Body of pancreas (tissue), 4 donors: ENCODE results near the gene NOX4. TPM values are rescaled to one million over a fixed set of nuclear protein-coding genes. Genes with fewer than 3 reads are reported as not detected.
"Not testable (repeated sequence)": the region's sequence is repeated elsewhere in the genome, so short reads cannot be mapped to it uniquely, and the experiment has no call there.

Experiments
- ATAC-seq: fragments of 150-250 bp; one replicate; pipeline ENCODE4 v1.9.1; 2016
- DNase-seq, 4 donors: peaks; one replicate each; pipeline ENCODE4 v3.0.0-alpha.2; 2019
- H3K27ac ChIP-seq, 4 donors: fragments of 200-600 bp; sonication (generic); 1 replicate in 3 of 4; 2 replicates in 1 of 4; pipeline versions ENCODE4 v1.5.1 to v1.6.1; 2016 to 2019; ENCODE audit warnings: mild to moderate bottlenecking in 1 of 4, mixed read lengths in 1 of 4, moderate library complexity in 1 of 4
- H3K27me3 ChIP-seq, 2 donors: fragments of 200-600 bp; sonication (generic); one replicate each; pipeline ENCODE4 v1.6.0; 2016; ENCODE audit warnings: mild to moderate bottlenecking in 1 of 2
- H3K36me3 ChIP-seq, 2 donors: fragments of 200-600 bp; sonication (generic); replicated peaks in 1 of 2; 2 replicates each; pipeline ENCODE4 v1.5.1; 2016; ENCODE audit warnings: low read depth in 2 of 2; ENCODE audit not compliant: insufficient read depth in 1 of 2
- H3K4me1 ChIP-seq: fragments of 200-600 bp; sonication (generic); one replicate; pipeline ENCODE4 v1.6.0; 2016
- H3K4me3 ChIP-seq, 2 donors: fragments of 200-600 bp; sonication (generic); 1 replicate in 1 of 2; 2 replicates in 1 of 2; pipeline ENCODE4 v1.5.1; 2016 to 2019
- H3K9me3 ChIP-seq, 3 donors: fragments of 200-600 bp; sonication (generic); 1 replicate in 2 of 3; 2 replicates in 1 of 3; pipeline ENCODE4 v1.5.1; 2016
- CTCF ChIP-seq, 7 experiments: fragments of 450-650 bp in 4 of 7; fragments of 200-600 bp in 3 of 7; sonication (generic) in 3 of 7; IDR thresholded peaks; one replicate each; pipeline ENCODE4 v1.5.1; 2016 to 2019; ENCODE audit warnings: antibody characterized with exemption in 7 of 7
- POLR2A ChIP-seq, 3 donors: fragments of 450-650 bp; IDR thresholded peaks; one replicate each; pipeline ENCODE4 v1.6.1; 2016; ENCODE audit warnings: antibody characterized with exemption in 3 of 3, mild to moderate bottlenecking in 2 of 3
- WGBS, 2 donors: methylation state at CpG; one replicate each; pipeline ENCODE4 v1.1.5; 2017; 5-methylcytosine and 5-hydroxymethylcytosine counted together
- intact Hi-C: fragments of 100-400 bp; cut with DNase I; formaldehyde crosslinking; loops from one replicate; pipeline ENCODE4 v1.15.1; 2023
- total RNA-seq, 2 donors: library from RNA; depleted of rRNA; stranded (reverse); fragments of >200 nt; gene quantifications; one replicate each; pipeline ENCODE4 v1.1.0, GENCODE V29; 2016

NOX4 gene
- total RNA-seq, 2 donors from 2014 or later = 0.78 TPM; not detected in 1

DNA sequence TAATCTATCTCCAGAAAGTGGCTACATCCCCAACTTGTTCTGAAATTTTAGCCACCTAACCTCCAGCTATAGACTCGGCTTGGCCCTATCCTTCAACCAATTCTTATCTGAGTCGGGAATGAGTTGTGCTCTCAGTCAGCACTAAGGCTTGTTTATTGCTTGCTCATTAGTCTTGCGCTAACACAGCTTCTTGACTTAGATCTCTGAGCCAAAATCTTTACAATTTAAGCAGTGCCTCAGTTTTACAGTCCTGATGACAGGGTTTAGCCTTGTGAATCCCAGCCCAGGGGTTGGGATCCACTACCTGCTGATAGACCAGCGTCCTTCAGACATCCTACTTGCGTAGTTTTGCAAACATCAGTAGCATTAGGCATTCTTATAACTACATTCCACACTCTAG, 144.6 kb downstream of the NOX4 start:
- Histone ChIP-seq H3K27me3 (no peaks in the 10 kb centered on the region), H3K27ac (no peak overlapping the region), H3K4me1 (no peaks in the 10 kb centered on the region), H3K9me3 (no peaks in the 10 kb centered on the region), H3K4me3 (no peak overlapping the region), H3K36me3 (no peaks in the 10 kb centered on the region)
- intact Hi-C loops = no loop called here
- DNase-seq (no peak), ATAC-seq (no peak)
- TF ChIP-seq POLR2A (IDR thresholded peaks at IDR 0.05) (no peak), CTCF (IDR thresholded peaks at IDR 0.05) (no peak)
- WGBS, 2 donors = 60 to 71% methylated on average over 5 of the region's 5 CpGs

- H3K9me3 ChIP-seq, H3K27me3 ChIP-seq, intact Hi-C loops, H3K36me3 ChIP-seq, H3K27ac ChIP-seq, H3K4me3 ChIP-seq, H3K4me1 ChIP-seq: not testable (repeated sequence)
- DNase-seq (peak in 3 of 4 donors; percentile 17 to 57 (median 25)), ATAC-seq (peak; percentile 30)
- 59 to 76% methylated on average over 3 of the region's 3 CpGs for WGBS, 2 donors
Observed at GRCh38 chr11:89342880-89343572, 148.1 kb downstream of the NOX4 start.

GRCh38 chr11:89340450-89340849, 150.7 kb downstream of the NOX4 start:
- DNase-seq (peak in 1 of 4 donors; percentile 7), ATAC-seq (peak; percentile 64)
- H3K36me3 ChIP-seq, H3K27ac ChIP-seq, H3K4me1 ChIP-seq, H3K27me3 ChIP-seq, H3K4me3 ChIP-seq, intact Hi-C loops, H3K9me3 ChIP-seq: not testable (repeated sequence)

GRCh38 chr11:89338073-89338472, 153.1 kb downstream of the NOX4 start:
- H3K27ac ChIP-seq, H3K36me3 ChIP-seq, H3K4me3 ChIP-seq, ATAC-seq, H3K27me3 ChIP-seq, H3K4me1 ChIP-seq, H3K9me3 ChIP-seq, intact Hi-C loops, DNase-seq: not testable (repeated sequence)
- 46 to 47% methylated on average over 2 of the region's 2 CpGs for WGBS, 2 donors

GRCh38 chr11:89337100-89337650, 154.0 kb downstream of the NOX4 start:
- DNase-seq, H3K27ac ChIP-seq, H3K36me3 ChIP-seq, intact Hi-C loops, H3K9me3 ChIP-seq, H3K4me3 ChIP-seq, H3K27me3 ChIP-seq, ATAC-seq, H3K4me1 ChIP-seq: not testable (repeated sequence)
- WGBS, 2 donors = 24 to 33% methylated on average over 4 of the region's 4 CpGs

DNA sequence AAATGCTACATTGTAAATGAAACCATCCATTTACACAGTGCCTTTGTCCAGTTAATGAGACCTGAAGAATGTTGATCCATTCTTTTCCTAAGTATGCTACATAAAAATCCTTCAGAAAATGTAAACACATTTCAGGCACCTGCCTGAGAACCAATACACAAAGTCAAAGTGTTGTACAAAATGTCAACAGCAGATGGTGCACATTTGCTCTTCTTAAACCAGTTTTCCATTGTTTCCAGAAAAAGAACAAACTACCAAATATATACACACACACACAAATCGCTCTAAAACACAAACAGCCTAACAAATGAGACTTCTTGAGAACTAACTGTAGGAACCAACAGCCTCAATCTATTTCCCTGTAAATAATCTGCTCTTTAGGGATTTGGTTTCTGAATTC, 157.5 kb downstream of the NOX4 start:
- H3K27ac ChIP-seq, H3K9me3 ChIP-seq, ATAC-seq, H3K36me3 ChIP-seq, H3K27me3 ChIP-seq, intact Hi-C loops, H3K4me1 ChIP-seq, DNase-seq, H3K4me3 ChIP-seq: not testable (repeated sequence)
- TF ChIP-seq CTCF (IDR thresholded peaks at IDR 0.05) = peak in 5 of 7 experiments; percentile 7 to 40 (median 35)
- 26 to 32% methylated on average over 1 of the region's 1 CpG for WGBS, 2 donors

GRCh38 chr11:89331940-89332339, 159.2 kb downstream of the NOX4 start:
- H3K27ac ChIP-seq, ATAC-seq, H3K27me3 ChIP-seq, intact Hi-C loops, H3K4me1 ChIP-seq, H3K9me3 ChIP-seq, H3K4me3 ChIP-seq, DNase-seq, H3K36me3 ChIP-seq: not testable (repeated sequence)
- WGBS, 2 donors = 47 to 56% methylated on average over 4 of the region's 4 CpGs
